Gastrocnemius medialis (tissue), 4 donors: ENCODE data around the gene CCL4L2.

Source experiments
- CTCF ChIP-seq, 5 experiments: fragments of 450-650 bp in 3 of 5; fragments of 200-600 bp in 2 of 5; sonication (generic) in 2 of 5; IDR thresholded peaks in 4 of 5; conservative IDR thresholded peaks in 1 of 5; 1 replicate in 4 of 5; 2 replicates in 1 of 5; pipeline ENCODE4 v1.5.1; 2016 to 2019; ENCODE audit warnings: antibody characterized with exemption in 5 of 5, mild to moderate bottlenecking in 3 of 5, moderate library complexity in 3 of 5
- POLR2A ChIP-seq, 2 donors: fragments of 450-650 bp; IDR thresholded peaks; one replicate each; pipeline ENCODE4 v1.6.1; 2017; ENCODE audit warnings: antibody characterized with exemption in 2 of 2, mild to moderate bottlenecking in 2 of 2, moderate library complexity in 2 of 2

- TF ChIP-seq CTCF (IDR thresholded peaks at IDR 0.05 in 4 of 5, conservative IDR thresholded peaks at IDR 0.05 in 1 of 5) (no peak), POLR2A (IDR thresholded peaks at IDR 0.05) (no peak)
Observed at GRCh38 chr17:36184023-36184765, 26.7 kb upstream of the CCL4L2 start.
